Activated CD8-positive, alpha-beta T cell treated with anti-CD3 and anti-CD28 coated beads for 36 hours (primary cell): ENCODE results near the gene AP4S1. TPM values are rescaled to one million over a fixed set of nuclear protein-coding genes. Genes with fewer than 3 reads are reported as not detected.

Experiments used
- ATAC-seq: fragments of 200-7000 bp; cut with Tn5 transposase; one replicate; pipeline ENCODE4 v1.10.0; 2021; ENCODE audit warnings: mild to moderate bottlenecking, moderate library complexity
- CTCF ChIA-PET: fragments of 350-600 bp; sonication (Branson Sonifier 250); formaldehyde crosslinking; loops from one replicate; lab custom pipeline; 2021; ENCODE audit warnings: antibody characterized with exemption; lab: Charles Lee
- POLR2A ChIA-PET: fragments of 350-600 bp; sonication (Branson Sonifier 250); formaldehyde crosslinking; loops from one replicate; lab custom pipeline; 2021; ENCODE audit warnings: antibody characterized with exemption; lab: Charles Lee
- DNase-seq: peaks from one replicate; pipeline ENCODE4 v3.0.0-alpha.2; 2020
- H3K27ac Mint-ChIP-seq: one replicate; pipeline ENCODE4 v1.8.0; 2021; ENCODE audit warnings: mild to moderate bottlenecking, mixed read lengths
- H3K27me3 Mint-ChIP-seq: one replicate; pipeline ENCODE4 v1.8.0; 2021; ENCODE audit warnings: mixed read lengths
- H3K36me3 Mint-ChIP-seq: one replicate; pipeline ENCODE4 v1.8.0; 2021; ENCODE audit warnings: low read depth, mixed read lengths
- H3K4me1 Mint-ChIP-seq: one replicate; pipeline ENCODE4 v1.8.0; 2021; ENCODE audit warnings: low read depth, mixed read lengths
- H3K4me3 Mint-ChIP-seq: one replicate; pipeline ENCODE4 v1.8.0; 2021; ENCODE audit warnings: mild to moderate bottlenecking, moderate library complexity, mixed read lengths
- H3K9me3 Mint-ChIP-seq: one replicate; pipeline ENCODE4 v1.8.0; 2021; ENCODE audit warnings: mixed read lengths
- CTCF ChIP-seq: fragments of 200-600 bp; IDR thresholded peaks from one replicate; pipeline ENCODE4 v1.8.0; 2022; ENCODE audit warnings: antibody characterized with exemption, mild to moderate bottlenecking
- intact Hi-C: fragments of 100-400 bp; cut with micrococcal nuclease; formaldehyde crosslinking; loops from one replicate; pipeline ENCODE4 v1.10.0; 2022
- total RNA-seq, 2 experiments: library from RNA; stranded (reverse); gene quantifications; one replicate each; pipeline ENCODE4 v1.2.3, GENCODE V29; 2021

The AP4S1 gene
- total RNA-seq, 2 experiments from 2014 or later = 3.6 to 4.0 TPM

GRCh38 chr14:30982533-30982932, 42.9 kb upstream of the AP4S1 start:
- POLR2A ChIA-PET = no interaction called here
- H3K4me1 Mint-ChIP-seq = peaks cover 11% of the 10 kb centered on the region
- ATAC-seq = no peak

DNA sequence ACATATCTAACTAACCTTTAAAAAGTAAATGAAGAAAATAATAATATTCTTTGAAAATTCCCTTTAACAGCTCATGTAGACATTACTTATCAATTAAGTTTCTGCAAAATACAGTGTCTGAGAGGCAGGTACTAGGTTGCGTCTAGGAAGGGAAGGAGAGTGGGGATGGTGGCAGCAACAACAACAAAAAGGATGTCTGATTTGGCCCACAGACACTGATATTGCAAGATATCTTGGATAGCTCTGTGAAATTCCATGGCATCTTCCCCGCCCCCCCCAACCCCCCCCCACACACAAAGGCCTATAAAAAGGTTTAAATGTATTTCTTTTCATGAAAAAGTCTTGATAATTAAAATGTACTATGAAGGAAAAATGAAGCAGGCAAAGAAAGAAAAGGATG, 41.6 kb upstream of the AP4S1 start:
- peaks cover 12% of the 10 kb centered on the region for H3K4me1 Mint-ChIP-seq
- no peak for DNase-seq
- ChIA-PET CTCF (interaction anchor here (1.3 to 7.2 kb wide), 2 partner anchors 101 to 403 kb away, joined by 3 to 53 read pairs; no protein-coding TSS in a partner anchor), POLR2A (no interaction called here)
- H3K4me3 Mint-ChIP-seq = no peak overlapping the region
- ATAC-seq = no peak
- H3K9me3 Mint-ChIP-seq = no peaks in the 10 kb centered on the region
- intact Hi-C loops = no loop called here
- no peak overlapping the region for H3K27ac Mint-ChIP-seq
- H3K27me3 Mint-ChIP-seq = no peaks in the 10 kb centered on the region
- peaks cover 3% of the 10 kb centered on the region for H3K36me3 Mint-ChIP-seq
- no peak for TF ChIP-seq CTCF

More at GRCh38 chr14:30982533-30982932, 42.9 kb upstream of the AP4S1 start:
- Mint-ChIP-seq H3K27me3 (no peaks in the 10 kb centered on the region), H3K36me3 (peaks cover 2% of the 10 kb centered on the region), H3K4me3 (no peak overlapping the region), H3K9me3 (no peaks in the 10 kb centered on the region), H3K27ac (no peak overlapping the region)
- intact Hi-C loops = no loop called here
- no peak for DNase-seq
- CTCF ChIA-PET = interaction anchor here (0.9 to 7.2 kb wide), 3 partner anchors 10 to 103 kb away, joined by 3 to 53 read pairs (median 7); no protein-coding TSS in a partner anchor
- no peak for TF ChIP-seq CTCF

- intact Hi-C loops = no loop called here
- no peak for ATAC-seq
- POLR2A ChIA-PET = no interaction called here
- no peak for DNase-seq
- Mint-ChIP-seq H3K27me3 (no peaks in the 10 kb centered on the region), H3K36me3 (peaks cover 9% of the 10 kb centered on the region), H3K4me3 (no peak overlapping the region), H3K9me3 (no peaks in the 10 kb centered on the region), H3K27ac (no peak overlapping the region), H3K4me1 (peaks cover 20% of the 10 kb centered on the region)
- TF ChIP-seq CTCF = no peak
- CTCF ChIA-PET = interaction anchor here (1.2 kb wide), 2 partner anchors 10 to 53 kb away, joined by 3 read pairs; no protein-coding TSS in a partner anchor
Observed at GRCh38 chr14:30985796-30986195, 39.7 kb upstream of the AP4S1 start.

DNA sequence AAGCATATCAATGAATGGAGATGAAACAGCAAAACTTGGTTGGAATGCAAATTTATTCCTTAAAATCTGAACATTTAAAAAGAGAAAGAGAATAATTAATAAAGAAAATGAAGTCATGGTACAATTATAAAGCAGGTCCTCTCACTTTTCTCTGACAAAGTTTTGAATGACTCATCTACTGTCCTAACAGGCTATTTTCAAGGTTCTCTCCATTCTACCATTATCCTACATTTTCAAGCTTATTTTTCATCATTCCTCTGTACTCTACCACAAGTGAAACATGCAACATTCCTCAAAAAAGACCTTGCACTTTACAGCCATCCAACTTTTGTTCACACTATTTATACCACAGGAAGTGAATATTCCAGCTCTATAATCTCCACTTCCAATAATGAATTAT, 36.9 kb upstream of the AP4S1 start:
- CTCF ChIA-PET = no interaction called here
- DNase-seq (no peak), ATAC-seq (no peak)
- Mint-ChIP-seq H3K27ac (no peak overlapping the region), H3K36me3 (peaks cover 9% of the 10 kb centered on the region), H3K27me3 (no peaks in the 10 kb centered on the region), H3K9me3 (no peaks in the 10 kb centered on the region), H3K4me3 (no peak overlapping the region), H3K4me1 (peaks cover 33% of the 10 kb centered on the region)
- intact Hi-C loops = no loop called here
- TF ChIP-seq CTCF = no peak
- POLR2A ChIA-PET = no interaction called here

DNA sequence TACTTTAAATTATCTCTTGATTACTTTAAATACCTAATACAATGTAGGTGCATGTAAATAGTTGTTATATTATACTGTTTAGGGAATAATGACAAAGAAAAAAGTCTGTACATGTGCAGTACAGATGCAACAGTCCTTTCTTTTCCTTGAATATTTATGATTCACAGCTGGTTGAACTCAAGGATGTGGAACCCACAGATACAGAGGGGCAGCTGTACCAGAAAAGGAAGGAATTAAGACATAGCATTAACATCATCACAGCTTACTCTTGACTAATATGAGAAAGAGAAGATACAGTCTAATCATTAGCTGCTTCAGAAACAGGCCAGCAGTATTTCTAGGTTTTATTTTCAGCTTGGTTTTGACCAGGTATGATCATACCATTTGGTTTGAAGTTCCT, 34.7 kb upstream of the AP4S1 start:
- Mint-ChIP-seq H3K4me1 (peaks cover 44% of the 10 kb centered on the region), H3K9me3 (no peaks in the 10 kb centered on the region), H3K36me3 (peaks cover 7% of the 10 kb centered on the region), H3K27ac (no peak overlapping the region), H3K27me3 (no peaks in the 10 kb centered on the region), H3K4me3 (no peak overlapping the region)
- DNase-seq (no peak), ATAC-seq (no peak)
- intact Hi-C loops = no loop called here
- TF ChIP-seq CTCF = no peak
- POLR2A ChIA-PET = no interaction called here
- CTCF ChIA-PET = interaction anchor here (0.7 kb wide), 1 partner anchor 10 kb away, joined by 3 read pairs; no protein-coding TSS in a partner anchor
